ENCODE results near the gene MXD4.

Gene MXD4

DNA sequence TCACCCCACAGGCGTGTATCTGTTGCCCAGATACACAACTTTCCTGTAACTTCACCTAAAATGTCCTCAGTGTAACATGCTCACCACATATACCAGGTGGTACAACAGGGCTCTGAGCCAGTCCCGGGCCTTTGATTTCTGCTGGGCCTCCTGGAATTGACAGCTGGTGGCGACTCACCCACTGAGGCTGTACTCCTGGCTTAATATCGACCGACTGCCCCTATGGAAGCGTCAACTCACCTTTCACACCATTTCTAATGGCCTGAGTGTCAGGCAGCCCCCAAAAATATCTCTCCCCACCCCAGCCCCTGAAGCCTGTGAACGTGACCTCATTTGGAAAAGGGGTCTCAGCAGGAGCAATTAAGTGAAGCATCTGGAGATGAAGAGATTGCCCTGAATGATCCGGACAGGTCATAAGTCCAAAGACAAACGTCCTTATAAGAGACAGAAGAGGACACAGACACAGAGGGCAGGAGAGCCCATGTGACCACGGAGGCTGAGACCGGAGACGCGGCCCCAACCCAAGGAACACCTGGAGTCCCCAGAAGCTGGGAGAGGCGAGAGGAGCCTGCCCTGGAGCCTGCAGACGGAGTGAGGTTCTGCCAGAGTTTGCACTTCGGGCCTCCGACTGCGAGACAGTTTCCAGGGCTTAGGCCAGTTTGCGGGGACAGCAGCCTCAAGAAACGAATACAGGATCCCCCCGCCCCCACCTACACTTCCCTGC is 12.6 kb upstream of the MXD4 start:
- no peaks in the 10 kb centered on the region for H3K27me3 ChIP-seq (ENCODE audit: control insufficient read depth, insufficient read depth, low read length, poor library complexity, severe bottlenecking)
- no peak overlapping the region for H3K27ac ChIP-seq (ENCODE audit: insufficient read depth, low read depth, low read length, poor library complexity, severe bottlenecking)
- no peaks in the 10 kb centered on the region for H3K36me3 ChIP-seq (ENCODE audit: control insufficient read depth, insufficient read depth, low read length)
- 90 to 91% methylated on average over 21 of the region's 21 CpGs for WGBS, 2 experiments
- no peaks in the 10 kb centered on the region for H3K9me3 ChIP-seq (ENCODE audit: control insufficient read depth, low read length)
- H3K4me1 ChIP-seq (ENCODE audit: control insufficient read depth, insufficient read depth, low read length), result no peaks in the 10 kb centered on the region
- H3K4me3 ChIP-seq (ENCODE audit: insufficient read depth, low read depth, low read length), result no peak overlapping the region

DNA sequence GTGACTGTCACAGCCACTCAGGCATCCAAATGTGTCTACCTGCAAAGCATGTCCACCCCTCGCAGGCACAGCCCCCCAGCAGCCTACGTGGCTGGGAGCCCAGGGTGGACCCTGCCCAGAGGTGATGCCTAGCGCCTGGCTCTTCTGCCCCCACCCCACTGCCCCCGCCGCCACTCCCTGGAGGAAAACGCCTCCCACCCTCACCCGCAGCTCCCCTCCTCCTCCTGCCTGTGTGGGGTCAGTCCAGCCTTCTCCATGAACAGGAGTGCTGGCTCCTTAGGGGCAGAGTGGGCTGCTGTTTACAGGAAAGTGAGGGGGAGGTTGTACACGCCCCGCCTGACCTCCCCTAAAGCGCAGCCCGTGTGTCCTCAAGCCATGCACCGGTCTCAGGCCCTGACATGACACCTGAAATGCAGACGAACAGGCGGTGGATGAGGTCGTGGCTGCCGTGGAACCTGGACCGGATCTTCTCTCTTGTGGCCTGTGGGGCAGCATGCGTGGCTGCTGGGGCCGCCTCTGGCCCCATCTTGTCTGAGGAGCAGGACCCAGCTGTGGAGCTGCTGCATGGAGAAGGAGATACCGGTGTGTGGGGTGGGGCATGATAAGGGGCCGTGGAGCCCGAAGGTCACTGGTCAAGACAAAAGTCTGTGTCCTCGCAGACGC is 11.9 kb upstream of the MXD4 start:
- H3K27ac ChIP-seq (ENCODE audit: insufficient read depth, low read depth, low read length, poor library complexity, severe bottlenecking), result no peak overlapping the region
- H3K27me3 ChIP-seq (ENCODE audit: control insufficient read depth, insufficient read depth, low read length, poor library complexity, severe bottlenecking), result no peaks in the 10 kb centered on the region
- H3K4me1 ChIP-seq (ENCODE audit: control insufficient read depth, insufficient read depth, low read length), result no peaks in the 10 kb centered on the region
- no peak overlapping the region for H3K4me3 ChIP-seq (ENCODE audit: insufficient read depth, low read depth, low read length)
- WGBS, 2 experiments, result 89 to 90% methylated on average over 24 of the region's 24 CpGs
- no peaks in the 10 kb centered on the region for H3K36me3 ChIP-seq (ENCODE audit: control insufficient read depth, insufficient read depth, low read length)
- H3K9me3 ChIP-seq (ENCODE audit: control insufficient read depth, low read length), result no peaks in the 10 kb centered on the region

DNA sequence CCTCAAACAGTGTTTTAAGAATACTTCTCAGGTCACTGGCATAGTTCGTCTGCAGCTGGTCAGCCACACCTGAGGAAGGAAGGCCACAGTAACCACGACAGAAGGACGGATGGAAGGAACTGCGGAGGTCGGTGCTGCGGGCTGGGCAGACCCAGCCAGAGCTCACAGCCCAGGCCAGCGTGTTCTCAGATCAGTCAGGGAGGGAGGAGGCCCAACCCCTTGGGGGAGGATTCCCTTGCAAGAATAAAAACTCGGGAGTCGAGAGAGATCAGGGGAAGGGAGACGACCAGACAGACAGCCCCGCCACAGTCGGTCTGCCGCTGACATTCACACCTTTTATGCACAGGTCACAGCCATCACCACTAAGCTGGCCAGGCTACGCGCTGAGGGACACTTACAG is 11.3 kb upstream of the MXD4 start:
- Histone ChIP-seq H3K9me3 (ENCODE audit: control insufficient read depth, low read length) (no peaks in the 10 kb centered on the region), H3K4me1 (ENCODE audit: control insufficient read depth, insufficient read depth, low read length) (peaks cover 4% of the 10 kb centered on the region), H3K27ac (ENCODE audit: insufficient read depth, low read depth, low read length, poor library complexity, severe bottlenecking) (no peak overlapping the region), H3K36me3 (ENCODE audit: control insufficient read depth, insufficient read depth, low read length) (no peaks in the 10 kb centered on the region), H3K27me3 (ENCODE audit: control insufficient read depth, insufficient read depth, low read length, poor library complexity, severe bottlenecking) (no peaks in the 10 kb centered on the region), H3K4me3 (ENCODE audit: insufficient read depth, low read depth, low read length) (no peak overlapping the region)
- 88% methylated on average over 15 of the region's 15 CpGs for WGBS, 2 experiments

DNA sequence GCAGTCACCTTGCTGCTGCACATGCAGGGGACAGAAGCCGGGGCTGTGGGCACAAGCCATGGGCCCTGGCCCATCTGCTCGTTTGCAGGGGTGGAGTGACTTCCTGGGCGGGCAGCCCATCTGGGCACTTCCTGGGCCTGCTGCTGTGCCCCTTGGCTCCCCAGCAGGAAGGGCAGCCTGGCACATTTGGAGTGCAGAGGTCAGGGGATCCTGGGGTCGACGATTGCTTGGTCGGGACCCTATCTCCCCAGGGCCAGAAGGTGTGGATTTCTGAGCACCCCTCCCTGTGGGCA is 10.9 kb upstream of the MXD4 start:
- H3K4me1 ChIP-seq (ENCODE audit: control insufficient read depth, insufficient read depth, low read length), result peaks cover 7% of the 10 kb centered on the region
- H3K27ac ChIP-seq (ENCODE audit: insufficient read depth, low read depth, low read length, poor library complexity, severe bottlenecking), result no peak overlapping the region
- H3K9me3 ChIP-seq (ENCODE audit: control insufficient read depth, low read length), result no peaks in the 10 kb centered on the region
- no peaks in the 10 kb centered on the region for H3K27me3 ChIP-seq (ENCODE audit: control insufficient read depth, insufficient read depth, low read length, poor library complexity, severe bottlenecking)
- H3K4me3 ChIP-seq (ENCODE audit: insufficient read depth, low read depth, low read length), result no peak overlapping the region
- H3K36me3 ChIP-seq (ENCODE audit: control insufficient read depth, insufficient read depth, low read length), result no peaks in the 10 kb centered on the region
- 91 to 92% methylated on average over 6 of the region's 6 CpGs for WGBS, 2 experiments

DNA sequence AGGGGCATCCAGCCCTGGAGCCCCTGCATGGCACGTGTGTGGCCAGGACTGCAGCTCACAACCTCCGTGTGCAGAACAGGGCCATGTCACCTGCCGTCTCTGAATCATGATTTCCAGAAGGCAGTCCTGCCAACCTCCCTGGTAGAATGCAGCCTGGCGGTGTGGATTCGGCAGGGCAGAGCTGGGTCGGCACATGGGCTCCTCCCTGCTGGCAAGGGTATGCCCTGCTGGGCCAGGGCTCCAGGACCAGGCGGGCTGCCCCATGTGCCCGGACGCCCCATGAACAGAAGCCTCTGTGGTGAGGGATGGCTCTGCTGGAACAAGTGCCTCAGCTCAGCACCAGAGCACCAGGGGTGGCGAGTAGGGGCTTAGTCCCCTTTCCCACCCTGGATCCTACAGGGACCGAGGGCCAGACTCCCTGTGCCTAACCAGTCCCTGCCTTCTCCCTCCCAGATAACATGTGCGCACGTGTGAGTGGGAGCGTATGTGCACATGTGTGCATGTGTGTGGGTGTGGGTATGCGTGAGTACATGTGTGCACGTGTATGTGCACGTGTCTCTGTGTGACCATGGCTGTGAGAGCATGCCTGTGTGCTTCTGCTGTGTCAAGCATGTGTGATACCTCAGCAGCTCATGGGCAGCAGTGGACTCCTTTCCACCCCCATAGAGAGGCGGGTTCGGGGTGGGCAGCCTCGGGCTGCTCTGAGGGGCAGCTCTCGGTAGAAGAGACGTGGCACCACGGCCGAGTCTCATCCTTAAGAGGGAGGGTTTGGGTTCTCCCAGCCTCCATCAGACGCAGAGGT is 10.3 kb upstream of the MXD4 start:
- H3K36me3 ChIP-seq (ENCODE audit: control insufficient read depth, insufficient read depth, low read length), result no peaks in the 10 kb centered on the region
- H3K27ac ChIP-seq (ENCODE audit: insufficient read depth, low read depth, low read length, poor library complexity, severe bottlenecking), result no peak overlapping the region
- no peak overlapping the region for H3K4me3 ChIP-seq (ENCODE audit: insufficient read depth, low read depth, low read length)
- peaks cover 7% of the 10 kb centered on the region for H3K4me1 ChIP-seq (ENCODE audit: control insufficient read depth, insufficient read depth, low read length)
- WGBS, 2 experiments, result 93 to 94% methylated on average over 25 of the region's 25 CpGs
- no peaks in the 10 kb centered on the region for H3K9me3 ChIP-seq (ENCODE audit: control insufficient read depth, low read length)
- no peaks in the 10 kb centered on the region for H3K27me3 ChIP-seq (ENCODE audit: control insufficient read depth, insufficient read depth, low read length, poor library complexity, severe bottlenecking)

DNA sequence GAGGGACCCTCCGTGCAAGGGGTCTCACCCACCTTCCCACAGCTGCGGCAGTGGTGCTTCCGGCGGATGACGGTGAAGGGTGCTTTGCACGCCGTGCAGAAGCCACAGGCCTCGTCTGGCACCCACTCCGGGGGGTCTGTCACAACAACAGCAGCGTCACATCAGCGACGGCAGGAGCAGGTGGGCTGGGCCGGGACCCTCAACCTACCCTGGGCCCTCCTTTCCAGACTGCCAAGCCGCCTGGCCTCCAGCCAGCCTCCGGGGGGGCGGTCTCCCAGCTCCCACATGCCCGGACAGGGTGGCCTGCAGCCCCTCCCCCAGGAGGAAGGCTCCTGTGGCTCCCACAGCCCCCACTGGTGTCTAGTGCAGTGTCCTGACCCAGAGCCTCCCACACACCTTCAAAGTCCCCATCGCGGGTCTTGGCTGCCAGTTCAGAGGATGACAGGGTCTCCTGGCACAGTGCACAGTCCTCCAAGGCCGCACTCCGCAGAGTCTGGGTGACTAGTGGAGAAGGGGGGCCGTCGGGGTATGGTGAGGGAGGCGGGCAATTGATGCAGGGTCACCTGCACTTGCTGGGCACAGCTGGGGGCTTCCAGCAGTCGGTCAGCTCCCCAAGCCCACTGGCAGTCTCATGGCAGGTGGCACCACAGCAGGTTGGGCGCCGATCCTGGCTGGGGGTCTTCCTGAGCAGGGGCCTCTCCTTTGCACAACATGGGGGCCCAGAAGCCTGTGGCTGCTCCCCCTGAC is 9.5 kb upstream of the MXD4 start:
- H3K4me1 ChIP-seq (ENCODE audit: control insufficient read depth, insufficient read depth, low read length), result peaks cover 9% of the 10 kb centered on the region

DNA sequence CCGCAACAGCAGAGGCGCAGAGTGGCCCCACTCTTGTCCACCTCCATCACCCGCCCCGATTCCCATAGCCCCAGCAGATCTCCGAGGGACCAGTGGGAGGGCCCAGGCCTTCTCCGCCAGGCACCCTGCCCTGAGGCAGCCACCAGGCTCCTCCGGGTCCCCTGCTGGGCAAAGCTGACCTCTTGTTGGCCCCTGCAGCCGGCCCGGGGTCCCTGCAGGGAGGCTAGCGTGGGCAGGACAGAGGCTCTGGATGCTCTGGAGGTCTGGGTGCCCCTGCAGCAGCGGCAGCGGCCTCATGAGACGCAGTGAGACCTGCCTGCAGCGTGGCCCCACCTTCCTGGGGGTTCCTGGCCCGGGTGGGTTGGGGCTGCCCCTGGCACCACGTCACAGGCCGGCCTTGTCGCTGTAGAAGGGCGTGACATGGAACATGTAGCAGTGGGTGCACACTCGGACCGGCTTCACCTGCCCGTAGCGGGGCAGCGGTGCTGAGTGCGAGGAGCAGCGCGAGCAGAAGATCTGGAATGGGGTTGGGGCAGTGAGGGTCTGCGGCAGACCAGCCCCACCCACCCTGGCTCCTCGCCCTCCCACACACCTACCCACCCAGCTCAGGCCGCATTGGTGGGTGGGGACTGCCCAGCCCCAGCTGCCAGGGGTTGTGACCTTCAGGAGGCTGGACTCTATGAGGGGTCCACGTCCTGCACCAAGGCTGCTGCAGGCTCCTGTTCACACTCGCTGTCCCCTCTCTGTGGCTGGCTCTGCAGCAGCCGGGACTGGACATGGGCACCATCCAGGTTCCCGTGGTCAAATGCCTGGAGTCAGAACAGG is 8.6 kb upstream of the MXD4 start:
- Histone ChIP-seq H3K36me3 (ENCODE audit: control insufficient read depth, insufficient read depth, low read length) (no peaks in the 10 kb centered on the region), H3K27ac (ENCODE audit: insufficient read depth, low read depth, low read length, poor library complexity, severe bottlenecking) (no peak overlapping the region), H3K9me3 (ENCODE audit: control insufficient read depth, low read length) (no peaks in the 10 kb centered on the region), H3K4me3 (ENCODE audit: insufficient read depth, low read depth, low read length) (no peak overlapping the region), H3K4me1 (ENCODE audit: control insufficient read depth, insufficient read depth, low read length) (peaks cover 10% of the 10 kb centered on the region), H3K27me3 (ENCODE audit: control insufficient read depth, insufficient read depth, low read length, poor library complexity, severe bottlenecking) (no peaks in the 10 kb centered on the region)
- WGBS, 2 experiments, result 88 to 92% methylated on average over 34 of the region's 34 CpGs

More for the DNA sequence above, 9.5 kb upstream of the MXD4 start:
- WGBS, 2 experiments, result 91 to 94% methylated on average over 27 of the region's 27 CpGs
- no peak overlapping the region for H3K27ac ChIP-seq (ENCODE audit: insufficient read depth, low read depth, low read length, poor library complexity, severe bottlenecking)
- no peaks in the 10 kb centered on the region for H3K9me3 ChIP-seq (ENCODE audit: control insufficient read depth, low read length)
- no peaks in the 10 kb centered on the region for H3K27me3 ChIP-seq (ENCODE audit: control insufficient read depth, insufficient read depth, low read length, poor library complexity, severe bottlenecking)
- H3K4me3 ChIP-seq (ENCODE audit: insufficient read depth, low read depth, low read length), result no peak overlapping the region
- no peaks in the 10 kb centered on the region for H3K36me3 ChIP-seq (ENCODE audit: control insufficient read depth, insufficient read depth, low read length)

DNA sequence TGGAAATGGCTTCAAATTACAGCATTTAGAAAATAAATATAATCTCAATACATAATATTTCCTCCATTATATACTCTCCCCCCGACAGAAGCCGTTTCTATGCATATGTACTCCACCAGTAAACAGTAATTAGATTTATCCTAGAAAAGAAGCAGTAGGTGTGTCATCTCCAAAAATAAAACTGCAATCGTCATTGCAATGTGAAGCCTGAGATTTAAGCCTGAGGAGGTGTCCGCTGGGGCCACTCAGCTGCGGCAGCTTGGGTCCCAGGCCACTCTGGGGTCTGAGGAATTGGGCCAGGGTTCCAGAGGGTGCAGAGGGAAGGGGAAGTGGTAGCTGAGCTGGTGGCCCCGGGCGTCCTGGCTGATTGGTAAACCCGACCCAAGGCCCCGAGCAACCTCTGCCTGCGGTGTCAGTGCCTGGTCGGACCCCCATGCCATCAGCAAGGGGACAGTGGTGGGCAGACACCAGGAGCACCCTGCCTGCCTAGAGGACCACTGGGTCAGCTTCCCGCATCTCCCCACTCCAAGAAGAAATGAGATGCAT is 7.8 kb upstream of the MXD4 start:
- Histone ChIP-seq H3K4me3 (ENCODE audit: insufficient read depth, low read depth, low read length) (no peak overlapping the region), H3K27ac (ENCODE audit: insufficient read depth, low read depth, low read length, poor library complexity, severe bottlenecking) (no peak overlapping the region), H3K4me1 (ENCODE audit: control insufficient read depth, insufficient read depth, low read length) (peaks cover 13% of the 10 kb centered on the region), H3K27me3 (ENCODE audit: control insufficient read depth, insufficient read depth, low read length, poor library complexity, severe bottlenecking) (no peaks in the 10 kb centered on the region), H3K9me3 (ENCODE audit: control insufficient read depth, low read length) (no peaks in the 10 kb centered on the region), H3K36me3 (ENCODE audit: control insufficient read depth, insufficient read depth, low read length) (no peaks in the 10 kb centered on the region)
- 88 to 89% methylated on average over 12 of the region's 12 CpGs for WGBS, 2 experiments

DNA sequence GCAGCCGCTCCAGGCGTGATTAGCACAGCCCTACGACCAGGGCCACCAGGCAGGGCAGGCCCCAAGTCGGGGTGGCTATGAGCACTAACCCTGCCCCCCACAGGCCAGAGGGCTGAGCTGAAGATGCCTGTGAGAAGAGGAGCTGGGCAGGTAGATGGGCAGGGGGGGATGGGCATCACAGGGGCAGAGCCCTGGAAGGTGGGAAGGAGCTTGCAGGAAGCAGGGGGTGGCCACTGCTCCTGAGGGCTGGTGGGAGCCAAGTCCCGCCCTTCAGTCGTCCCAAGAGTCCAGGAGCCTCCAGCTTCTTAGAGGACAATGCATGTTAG is 7.3 kb upstream of the MXD4 start:
- H3K9me3 ChIP-seq (ENCODE audit: control insufficient read depth, low read length), result no peaks in the 10 kb centered on the region
- peaks cover 18% of the 10 kb centered on the region for H3K4me1 ChIP-seq (ENCODE audit: control insufficient read depth, insufficient read depth, low read length)
- no peak overlapping the region for H3K27ac ChIP-seq (ENCODE audit: insufficient read depth, low read depth, low read length, poor library complexity, severe bottlenecking)
- no peak overlapping the region for H3K4me3 ChIP-seq (ENCODE audit: insufficient read depth, low read depth, low read length)
- H3K36me3 ChIP-seq (ENCODE audit: control insufficient read depth, insufficient read depth, low read length), result no peaks in the 10 kb centered on the region
- H3K27me3 ChIP-seq (ENCODE audit: control insufficient read depth, insufficient read depth, low read length, poor library complexity, severe bottlenecking), result no peaks in the 10 kb centered on the region
- 66% methylated on average over 6 of the region's 6 CpGs for WGBS, 2 experiments
